Kidney epithelial cell (primary cell): ENCODE data around the gene GPSM1. TPM values are rescaled to one million over a fixed set of nuclear protein-coding genes. Genes with fewer than 3 reads are reported as not detected.

ENCODE experiments used
- DNase-seq: peaks from one replicate; pipeline ENCODE4 v3.0.0-alpha.2; 2010; ENCODE audit warnings: low read depth
- H3K27me3 ChIP-seq: 2 replicates; pipeline ENCODE4 v1.6.0; 2011; ENCODE audit warnings: low read length; ENCODE audit not compliant: control insufficient read depth, insufficient read depth
- H3K36me3 ChIP-seq: 2 replicates; pipeline ENCODE4 v1.5.1; 2011; ENCODE audit warnings: low read length; ENCODE audit not compliant: control insufficient read depth, insufficient read depth
- H3K4me3 ChIP-seq: 2 replicates; pipeline ENCODE4 v1.5.1; 2011; ENCODE audit warnings: low read depth, mild to moderate bottlenecking, control low read depth, low read length
- total RNA-seq: library from RNA; depleted of rRNA; stranded (reverse); fragments of >200 nt; gene quantifications from 2 replicates; pipeline ENCODE4 v1.2.3, GENCODE V29; 2015
- TF ChIP-seq, protein P1 (sequence below): IDR thresholded peaks from 2 replicates; pipeline ENCODE4 v1.5.1; 2011; ENCODE audit warnings: mild to moderate bottlenecking, moderate library complexity, low read length, control low read depth, inconsistent platforms; ENCODE audit not compliant: insufficient read depth, poor library complexity, severe bottlenecking

The GPSM1 gene
- total RNA-seq, 1 donor from 2014 or later, result 31.8 TPM

- Histone ChIP-seq H3K4me3 (no peak overlapping the region), H3K36me3 (no peaks in the 10 kb centered on the region), H3K27me3 (peaks cover 22% of the 10 kb centered on the region)
- no peak for DNase-seq
- TF ChIP-seq, protein P1, sequence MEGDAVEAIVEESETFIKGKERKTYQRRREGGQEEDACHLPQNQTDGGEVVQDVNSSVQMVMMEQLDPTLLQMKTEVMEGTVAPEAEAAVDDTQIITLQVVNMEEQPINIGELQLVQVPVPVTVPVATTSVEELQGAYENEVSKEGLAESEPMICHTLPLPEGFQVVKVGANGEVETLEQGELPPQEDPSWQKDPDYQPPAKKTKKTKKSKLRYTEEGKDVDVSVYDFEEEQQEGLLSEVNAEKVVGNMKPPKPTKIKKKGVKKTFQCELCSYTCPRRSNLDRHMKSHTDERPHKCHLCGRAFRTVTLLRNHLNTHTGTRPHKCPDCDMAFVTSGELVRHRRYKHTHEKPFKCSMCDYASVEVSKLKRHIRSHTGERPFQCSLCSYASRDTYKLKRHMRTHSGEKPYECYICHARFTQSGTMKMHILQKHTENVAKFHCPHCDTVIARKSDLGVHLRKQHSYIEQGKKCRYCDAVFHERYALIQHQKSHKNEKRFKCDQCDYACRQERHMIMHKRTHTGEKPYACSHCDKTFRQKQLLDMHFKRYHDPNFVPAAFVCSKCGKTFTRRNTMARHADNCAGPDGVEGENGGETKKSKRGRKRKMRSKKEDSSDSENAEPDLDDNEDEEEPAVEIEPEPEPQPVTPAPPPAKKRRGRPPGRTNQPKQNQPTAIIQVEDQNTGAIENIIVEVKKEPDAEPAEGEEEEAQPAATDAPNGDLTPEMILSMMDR, result no peak
Observed at GRCh38 chr9:136321561-136321960, 5.8 kb upstream of the GPSM1 start.

DNA sequence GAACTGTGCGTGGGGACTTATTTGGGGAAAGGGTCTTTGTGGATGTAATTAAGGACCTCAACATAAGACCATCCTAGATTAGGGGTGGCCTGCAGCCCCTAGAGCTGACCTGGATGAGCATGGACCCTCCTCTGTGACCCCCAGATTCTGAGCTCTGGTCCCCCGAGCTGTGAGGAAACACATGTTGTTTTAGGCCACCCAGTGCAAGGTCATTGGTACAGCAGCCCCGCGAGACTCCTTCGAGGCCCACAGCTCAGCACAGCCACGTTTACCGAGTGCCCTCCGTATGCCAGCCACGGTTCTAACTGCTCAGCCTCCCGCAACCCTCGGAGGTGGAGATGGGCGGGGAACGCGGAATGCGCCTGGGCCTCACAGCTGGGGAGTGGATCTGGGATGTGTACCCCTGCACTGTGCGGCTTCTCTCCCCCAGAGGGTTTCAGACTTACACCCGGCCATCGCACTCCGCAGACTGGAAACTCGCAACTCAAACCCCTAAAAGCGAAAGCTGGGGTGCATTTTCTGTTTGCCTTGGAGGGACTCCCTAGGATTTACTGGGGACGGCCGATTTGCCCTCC, 4.5 kb upstream of the GPSM1 start:
- Histone ChIP-seq H3K27me3 (peaks cover 22% of the 10 kb centered on the region), H3K36me3 (no peaks in the 10 kb centered on the region), H3K4me3 (no peak overlapping the region)
- TF ChIP-seq, protein P1, result no peak
- DNase-seq, result no peak

- Histone ChIP-seq H3K36me3 (no peaks in the 10 kb centered on the region), H3K27me3 (peaks cover 18% of the 10 kb centered on the region), H3K4me3 (no peak overlapping the region)
- DNase-seq, result no peak
- TF ChIP-seq, protein P1, result no peak
Observed at GRCh38 chr9:136323371-136323789, 4.0 kb upstream of the GPSM1 start.

DNA sequence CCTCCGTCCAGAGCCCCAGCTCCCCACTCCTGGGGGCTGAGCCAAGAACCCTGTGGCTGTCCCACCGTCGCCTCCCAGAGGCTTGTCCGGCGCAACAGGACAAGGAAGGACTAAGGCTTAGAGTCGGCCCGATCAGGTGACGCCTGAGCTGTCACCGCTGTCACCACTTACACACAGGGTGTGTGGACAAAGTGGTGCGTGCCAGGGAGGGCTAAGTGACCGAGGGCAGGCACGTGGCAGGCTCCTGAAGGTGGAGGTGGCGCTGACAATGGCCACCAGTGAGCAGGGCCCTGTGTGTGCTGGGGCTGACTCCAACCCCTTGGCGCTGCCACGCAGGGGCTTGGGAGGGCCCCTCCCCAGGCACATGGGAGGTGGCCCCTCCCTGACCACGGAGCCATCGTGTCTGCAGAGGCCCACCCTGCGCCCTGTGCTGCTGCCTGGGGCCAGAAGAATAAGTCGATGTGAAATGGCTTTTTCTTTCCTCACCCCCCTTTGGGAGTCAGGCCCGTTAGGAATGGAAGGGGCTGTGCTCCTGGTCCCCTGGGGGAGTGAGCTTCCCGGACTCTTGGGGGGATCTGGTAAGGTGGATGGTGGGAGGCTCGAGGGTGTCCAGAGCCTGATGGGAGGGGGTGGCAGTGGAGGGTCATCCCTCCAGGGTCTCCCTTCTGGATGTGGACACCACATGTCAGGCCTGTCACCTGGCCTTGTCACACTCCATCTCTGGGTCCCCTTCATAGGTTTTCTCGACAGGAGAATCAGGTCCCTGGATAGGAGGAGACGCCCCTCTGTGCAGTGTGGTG, 2.6 kb upstream of the GPSM1 start:
- TF ChIP-seq, protein P1, result no peak
- no peak for DNase-seq
- H3K27me3 ChIP-seq, result peaks cover 18% of the 10 kb centered on the region
- no peaks in the 10 kb centered on the region for H3K36me3 ChIP-seq
- H3K4me3 ChIP-seq, result no peak overlapping the region

DNA sequence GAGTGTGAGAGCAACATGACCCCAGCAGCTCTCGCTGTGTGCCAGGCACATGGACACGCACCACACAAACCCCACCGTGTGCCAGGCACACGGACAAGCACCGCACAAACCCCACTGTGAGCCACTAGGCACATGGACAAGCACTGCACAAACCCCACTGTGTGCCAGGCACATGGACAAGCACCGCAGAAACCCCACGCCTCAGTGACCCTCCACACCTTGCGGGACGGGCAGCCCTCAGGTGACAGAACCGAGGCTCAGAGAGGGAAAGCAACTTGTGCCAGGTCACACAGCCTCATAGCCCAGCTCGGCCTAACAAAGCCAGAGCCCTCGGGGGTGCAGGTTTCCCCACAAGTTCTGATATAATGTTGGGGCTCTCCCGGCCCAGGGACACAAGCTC, 2.0 kb upstream of the GPSM1 start:
- Histone ChIP-seq H3K36me3 (no peaks in the 10 kb centered on the region), H3K4me3 (no peak overlapping the region), H3K27me3 (peaks cover 18% of the 10 kb centered on the region)
- TF ChIP-seq, protein P1, result no peak
- DNase-seq, result no peak
